GM12878 (cell line): Measurements from ENCODE around the gene ZNF816. TPM values are rescaled to one million over a fixed set of nuclear protein-coding genes. Genes with fewer than 3 reads are reported as not detected.

ENCODE experiments used
- ATAC-seq: fragments of 200-7000 bp; cut with Tn5 transposase; 3 replicates; pipeline ENCODE4 v1.9.1; 2020; ENCODE audit warnings: mild to moderate bottlenecking, moderate library complexity
- BruUV-seq: library from RNA; stranded (reverse); fragments of 400-500 nt; replicated peaks from 2 replicates; lab custom pipeline; 2021; lab: Mats Ljungman, UMichigan
- CTCF ChIA-PET: fragments of 300-600 bp; sonication (Branson Sonifier 250); formaldehyde crosslinking; extraction: SDS; loops from one replicate; lab custom pipeline; 2021; ENCODE audit warnings: inconsistent platforms; lab: Yijun Ruan, JAX
- POLR2A ChIA-PET: fragments of 350-600 bp; formaldehyde crosslinking; extraction: SDS; loops from one replicate; lab custom pipeline; 2021; ENCODE audit warnings: inconsistent platforms; lab: Charles Lee
- RAD21 ChIA-PET: fragments of 300-600 bp; sonication (Branson Sonifier 250); formaldehyde crosslinking; loops from one replicate; lab custom pipeline; 2023; ENCODE audit warnings: antibody characterized with exemption; ENCODE audit not compliant: unreplicated experiment; lab: Charles Lee
- SMC1A ChIA-PET: fragments of 300-600 bp; sonication (Branson Sonifier 250); formaldehyde crosslinking; loops from one replicate; lab custom pipeline; 2023; ENCODE audit not compliant: unreplicated experiment, uncharacterized antibody; lab: Charles Lee
- DNase-seq: peaks from one replicate; pipeline ENCODE4 v3.0.0-alpha.2; 2011; ENCODE audit warnings: low read depth, low spot score
- FAIRE-seq: peaks from 3 replicates; lab custom pipeline; 2011; peaks lifted over from hg19 to GRCh38; lab: Jason Lieb, UNC
- H2AFZ ChIP-seq: 2 replicates; pipeline ENCODE4 v1.6.0; 2011; ENCODE audit warnings: low read depth, low read length, control low read depth; ENCODE audit not compliant: control insufficient read depth
- H3K27ac ChIP-seq: 2 replicates; pipeline ENCODE4 v1.5.1; 2011; ENCODE audit warnings: control low read depth; ENCODE audit not compliant: control insufficient read depth, insufficient read depth
- H3K27me3 ChIP-seq, 2 experiments: replicated peaks in 1 of 2; 2 replicates each; pipeline versions ENCODE4 v1.6.0 to v1.6.1; 2011; ENCODE audit warnings: low read length in 1 of 2; ENCODE audit not compliant: control insufficient read depth in 2 of 2, insufficient read depth in 2 of 2
- H3K36me3 ChIP-seq, 2 experiments: 2 replicates each; pipeline ENCODE4 v1.5.1; 2011; ENCODE audit warnings: low read length in 1 of 2; ENCODE audit not compliant: control insufficient read depth in 2 of 2, insufficient read depth in 2 of 2
- H3K4me1 ChIP-seq: 2 replicates; pipeline ENCODE4 v1.6.1; 2011; ENCODE audit warnings: mild to moderate bottlenecking, low read length, moderate library complexity, mixed read lengths; ENCODE audit not compliant: control insufficient read depth, insufficient read depth
- H3K4me2 ChIP-seq: 2 replicates; pipeline ENCODE4 v1.6.0; 2011; ENCODE audit warnings: control low read depth; ENCODE audit not compliant: control insufficient read depth, insufficient read depth
- H3K4me3 ChIP-seq: fragments of 200-600 bp; sonication (generic); 2 replicates; pipeline ENCODE4 v1.5.1; 2016
- H3K79me2 ChIP-seq: 2 replicates; pipeline ENCODE4 v1.6.0; 2011; ENCODE audit warnings: low read length; ENCODE audit not compliant: control insufficient read depth, insufficient read depth
- H3K9ac ChIP-seq: 2 replicates; pipeline ENCODE4 v1.8.0; 2011; ENCODE audit warnings: low read length, control low read depth, mixed read lengths; ENCODE audit not compliant: control insufficient read depth, insufficient read depth
- H3K9me3 ChIP-seq: replicated peaks from 3 replicates; pipeline ENCODE4 v1.5.1; 2011; ENCODE audit warnings: mild to moderate bottlenecking, low read length; ENCODE audit not compliant: control insufficient read depth, insufficient read depth
- H4K20me1 ChIP-seq: 2 replicates; pipeline ENCODE4 v1.6.0; 2011; ENCODE audit not compliant: control insufficient read depth, insufficient read depth
- BCL3 ChIP-seq: IDR thresholded peaks from 2 replicates; pipeline ENCODE4 v1.6.1; 2011; ENCODE audit warnings: borderline replicate concordance, low read depth, mild to moderate bottlenecking, moderate library complexity, low read length; ENCODE audit not compliant: insufficient read depth, poor library complexity, severe bottlenecking
- EGR1 ChIP-seq, 2 experiments: IDR thresholded peaks; 1 replicate in 1 of 2; 2 replicates in 1 of 2; pipeline ENCODE4 v1.6.1; 2011 to 2012; ENCODE audit warnings: low read depth in 2 of 2, low read length in 2 of 2, borderline replicate concordance in 1 of 2, mild to moderate bottlenecking in 1 of 2, moderate library complexity in 1 of 2
- KAT2A ChIP-seq: conservative IDR thresholded peaks from 2 replicates; pipeline ENCODE4 v1.6.1; 2011; ENCODE audit warnings: low read depth, low read length; ENCODE audit not compliant: control insufficient read depth
- LARP7 ChIP-seq: fragments of 450-650 bp; IDR thresholded peaks from 2 replicates; pipeline ENCODE4 v1.6.1; 2017; ENCODE audit warnings: mild to moderate bottlenecking
- MEF2B ChIP-seq: fragments of 450-650 bp; IDR thresholded peaks from 2 replicates; pipeline ENCODE4 v1.6.1; 2018; ENCODE audit warnings: mild to moderate bottlenecking, moderate library complexity; ENCODE audit not compliant: partially characterized antibody, poor library complexity, severe bottlenecking
- NFYB ChIP-seq: IDR thresholded peaks from 2 replicates; pipeline ENCODE4 v1.6.1; 2011; ENCODE audit warnings: low read depth, mild to moderate bottlenecking, low read length, improper control_type of control experiment, moderate library complexity; ENCODE audit not compliant: insufficient read depth
- NR2C2 ChIP-seq: IDR thresholded peaks from 2 replicates; pipeline ENCODE4 v1.6.1; 2011; ENCODE audit warnings: borderline replicate concordance, low read depth; ENCODE audit not compliant: control insufficient read depth, insufficient read length
- RAD21 ChIP-seq: IDR thresholded peaks from 2 replicates; pipeline ENCODE4 v1.6.1; 2011; ENCODE audit warnings: mild to moderate bottlenecking, low read depth, low read length, moderate library complexity; ENCODE audit not compliant: insufficient read depth
- RBBP5 ChIP-seq: fragments of 200-600 bp; sonication (generic); conservative IDR thresholded peaks from 2 replicates; pipeline ENCODE4 v1.6.1; 2016
- SUPT20H ChIP-seq: IDR thresholded peaks from 2 replicates; pipeline ENCODE4 v1.6.1; 2011; ENCODE audit warnings: low read depth, mild to moderate bottlenecking, low read length, moderate library complexity, borderline replicate concordance; ENCODE audit not compliant: control insufficient read depth
- ZBTB11 ChIP-seq: fragments of 450-650 bp; formaldehyde crosslinking; IDR thresholded peaks from 2 replicates; pipeline ENCODE4 v1.5.0; 2022; ENCODE audit warnings: mild to moderate bottlenecking, missing genetic modification characterization
- ZNF207 ChIP-seq: fragments of 450-650 bp; IDR thresholded peaks from 2 replicates; pipeline ENCODE4 v1.6.1; 2014; ENCODE audit warnings: antibody characterized with exemption, mild to moderate bottlenecking, borderline replicate concordance
- ZNF217 ChIP-seq: fragments of 450-650 bp; IDR thresholded peaks from 2 replicates; pipeline ENCODE4 v1.6.1; 2017; ENCODE audit warnings: antibody characterized with exemption, mild to moderate bottlenecking
- whole genome bisulfite sequencing: methylation state at CpG from one replicate; pipeline ENCODE4 v1.1.6; 2016; ENCODE audit warnings: low lambda C conversion rate; ENCODE audit not compliant: insufficient replicate concordance, insufficient coverage; ENCODE audit errors: missing lambda C conversion rate; 5-methylcytosine and 5-hydroxymethylcytosine counted together
- in situ Hi-C: fragments of 300-500 bp; cut with MboI; formaldehyde crosslinking; loops from 9 replicates; pipeline ENCODE4 v1.14.3; 2018; ENCODE audit warnings: mixed read lengths
- intact Hi-C: fragments of 100-400 bp; cut with micrococcal nuclease; formaldehyde crosslinking; loops from one replicate; pipeline ENCODE4 v1.14.2; 2022; ENCODE audit not compliant: unreplicated experiment
- polyA plus RNA-seq, 11 experiments: library from polyadenylated mRNA; depleted of rRNA in 4 of 11; unstranded in 6 of 11; stranded (reverse) in 5 of 11; fragments of >200 nt; fragmentation: Nextera tagmentation in 4 of 11; fragmentation: Illumina TruSeq in 1 of 11; extraction: Ambion mirVana in 4 of 11; extraction: Trizol in 1 of 11; gene quantifications; 1 replicate in 1 of 11; 2 replicates in 10 of 11; pipeline versions ENCODE4 v1.2.1 to v1.2.3, GENCODE V29; 2011 to 2016; ENCODE audit warnings: inconsistent platforms in 2 of 11, missing spikeins in 2 of 11, low read depth in 1 of 11
- total RNA-seq, 4 experiments: library from RNA; depleted of rRNA in 3 of 4; stranded (reverse); fragments of >200 nt in 3 of 4; fragmentation: Illumina TruSeq in 1 of 4; extraction: Trizol in 1 of 4; gene quantifications; 2 replicates each; pipeline versions ENCODE4 v1.2.1 to v1.2.3, GENCODE V29; 2013 to 2021

The ZNF816 gene
- total and polyA plus RNA-seq, 10 of the 15 experiments (the other 5 are each of a cell fraction or from before 2014, with no cell fraction given), result 4.0 to 15.6 (median 7.5) TPM

GRCh38 chr19:53004242-53004641 lies 41.6 kb upstream of the ZNF816 start:
- no peak for FAIRE-seq
- no peak for DNase-seq
- no peaks in the 10 kb centered on the region for H4K20me1 ChIP-seq
- H3K27ac ChIP-seq, result no peak overlapping the region
- POLR2A ChIA-PET, result no interaction called here
- in situ Hi-C loops (no loop called here), intact Hi-C loops (no loop called here)
- no peak overlapping the region for H3K9ac ChIP-seq
- no peak overlapping the region for H3K4me3 ChIP-seq
- H3K4me2 ChIP-seq, result no peak overlapping the region
- SMC1A ChIA-PET, result no interaction called here
- CTCF ChIA-PET, result no interaction called here
- RAD21 ChIA-PET, result no interaction called here
- no peaks in the 10 kb centered on the region for H3K4me1 ChIP-seq
- no peaks in the 10 kb centered on the region for H3K36me3 ChIP-seq
- no peaks in the 10 kb centered on the region for H3K27me3 ChIP-seq
- no peaks in the 10 kb centered on the region for H3K79me2 ChIP-seq
- no TSS peak for BruUV-seq
- H2AFZ ChIP-seq, result no peak overlapping the region
- no peak for ATAC-seq
- no peak for TF ChIP-seq NR2C2
- no peak for TF ChIP-seq ZNF207
- TF ChIP-seq, all 136 proteins: peak for 0
- no peaks in the 10 kb centered on the region; the same call in 2 of the 3 replicates for H3K9me3 ChIP-seq
- 65% methylated on average over 5 of the region's 5 CpGs for WGBS

- no TSS peak for BruUV-seq
- Histone ChIP-seq H3K9me3 (no peaks in the 10 kb centered on the region; the same call in 2 of the 3 replicates), H3K4me2 (no peak overlapping the region), H3K79me2 (no peaks in the 10 kb centered on the region), H3K27ac (no peak overlapping the region), H3K9ac (no peak overlapping the region), H3K4me3 (no peak overlapping the region), H2AFZ (no peak overlapping the region), H3K36me3 (no peaks in the 10 kb centered on the region), H4K20me1 (no peaks in the 10 kb centered on the region), H3K27me3 (no peaks in the 10 kb centered on the region), H3K4me1 (no peaks in the 10 kb centered on the region)
- RAD21 ChIA-PET, result no interaction called here
- ATAC-seq (no peak), FAIRE-seq (no peak), DNase-seq (no peak)
- CTCF ChIA-PET, result no interaction called here
- intact Hi-C loops (no loop called here), in situ Hi-C loops (no loop called here)
- SMC1A ChIA-PET, result no interaction called here
- POLR2A ChIA-PET, result interaction anchor here (0.6 kb wide), 1 partner anchor 129 kb away, joined by 5 read pairs; no protein-coding TSS in a partner anchor
- 43% methylated on average over 2 of the region's 2 CpGs for WGBS
- no peak for TF ChIP-seq BCL3
- no peak for TF ChIP-seq EGR1 (IDR thresholded peaks at IDR 0.05; ENCODE audit: borderline replicate concordance in 1 of 2, low read depth in 2 of 2, low read length in 2 of 2)
- TF ChIP-seq LARP7, result no peak
- no peak for TF ChIP-seq ZBTB11 (CRISPR knock-in tag)
- no peak for TF ChIP-seq NFYB
- TF ChIP-seq RAD21, result no peak
- TF ChIP-seq SUPT20H, result no peak
- TF ChIP-seq ZNF217, result no peak
- TF ChIP-seq RBBP5, result no peak
- TF ChIP-seq MEF2B, result no peak
- no peak for TF ChIP-seq KAT2A
Measured at GRCh38 chr19:53002479-53002878, 39.8 kb upstream of the ZNF816 start.
